AG09319 (cell line): Measurements from ENCODE around the gene RFX3.

Source experiments
- DNase-seq: peaks from one replicate; pipeline ENCODE4 v3.0.0-alpha.2; 2010; ENCODE audit warnings: low read depth; ENCODE audit errors: extremely low read depth
- CTCF ChIP-seq: IDR thresholded peaks from 2 replicates; pipeline ENCODE4 v1.5.1; 2011; ENCODE audit warnings: low read depth, mild to moderate bottlenecking, inconsistent platforms, low read length, moderate library complexity

RFX3 gene

GRCh38 chr9:3541206-3541605 is 15.4 kb upstream of the RFX3 start:
- no peak for TF ChIP-seq CTCF

GRCh38 chr9:3534614-3535404 is 9.0 kb upstream of the RFX3 start:
- no peak for TF ChIP-seq CTCF
- no peak for DNase-seq

More at GRCh38 chr9:3541206-3541605, 15.4 kb upstream of the RFX3 start:
- no peak for DNase-seq

GRCh38 chr9:3532158-3532557 is 6.4 kb upstream of the RFX3 start:
- no peak for TF ChIP-seq CTCF
- no peak for DNase-seq

GRCh38 chr9:3528451-3528850 is 2.6 kb upstream of the RFX3 start:
- TF ChIP-seq CTCF: no peak
- DNase-seq: no peak

GRCh38 chr9:3526997-3527940 is 1.5 kb upstream of the RFX3 start:
- DNase-seq: no peak
- no peak for TF ChIP-seq CTCF

GRCh38 chr9:3526165-3526996 is 580 bp upstream of the RFX3 start:
- no peak for TF ChIP-seq CTCF
- DNase-seq: peak; percentile 51
